Mesodermal cell (in vitro differentiated cells): ENCODE results near the gene AKAIN1.

Experiments
- H3K27ac ChIP-seq: 2 replicates; pipeline ENCODE4 v1.7.0; 2013; ENCODE audit warnings: mild to moderate bottlenecking, low read depth, low read length, moderate library complexity; ENCODE audit not compliant: severe bottlenecking
- H3K36me3 ChIP-seq: 2 replicates; pipeline ENCODE4 v1.7.1; 2013; ENCODE audit warnings: mild to moderate bottlenecking, low read length, moderate library complexity; ENCODE audit not compliant: control insufficient read depth, insufficient read depth
- H3K4me1 ChIP-seq: one replicate; pipeline ENCODE4 v1.7.1; 2013; ENCODE audit warnings: mild to moderate bottlenecking, low read length; ENCODE audit not compliant: insufficient read depth, control insufficient read depth, poor library complexity, severe bottlenecking
- H3K4me3 ChIP-seq: 2 replicates; pipeline ENCODE4 v1.7.0; 2013; ENCODE audit warnings: low read length, control low read depth, mild to moderate bottlenecking; ENCODE audit not compliant: insufficient read depth, poor library complexity, severe bottlenecking; ENCODE audit errors: extremely low read depth
- H3K9me3 ChIP-seq: 2 replicates; pipeline ENCODE4 v1.7.1; 2013; ENCODE audit warnings: mild to moderate bottlenecking, low read length, moderate library complexity; ENCODE audit not compliant: control insufficient read depth
- WGBS, 2 experiments: methylation state at CpG; one replicate each; pipeline ENCODE4 v1.1.5; 2013; ENCODE audit warnings: missing lambda C conversion rate in 2 of 2; ENCODE audit not compliant: insufficient coverage in 2 of 2; 5-methylcytosine and 5-hydroxymethylcytosine counted together

AKAIN1 gene

DNA sequence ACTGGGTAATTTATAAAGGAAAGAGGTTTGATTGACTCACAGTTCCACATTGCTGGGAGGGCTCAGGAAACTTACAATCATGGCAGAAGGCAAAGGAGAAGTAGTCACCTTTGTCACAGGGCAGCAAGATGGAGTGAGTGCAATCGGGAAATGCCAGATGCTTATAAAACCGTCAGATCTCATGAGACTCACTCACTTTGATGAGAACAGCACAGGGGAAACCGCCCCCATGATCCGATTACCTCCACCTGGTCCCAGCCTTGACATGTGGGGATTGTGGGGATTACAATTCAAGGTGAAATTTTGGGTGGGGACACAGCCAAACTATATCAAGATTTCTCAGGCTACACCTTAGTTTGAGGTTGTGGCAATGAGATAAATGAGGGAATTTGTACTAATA lies 54.9 kb downstream of the AKAIN1 start:
- Histone ChIP-seq H3K4me1 (no peaks in the 10 kb centered on the region), H3K36me3 (no peaks in the 10 kb centered on the region), H3K27ac (no peak overlapping the region), H3K4me3 (no peak overlapping the region), H3K9me3 (no peaks in the 10 kb centered on the region)
- WGBS, 2 experiments = 100% methylated on average over 2 of the region's 4 CpGs; no CpG with 5 or more reads in 1 of the 2 experiments

DNA sequence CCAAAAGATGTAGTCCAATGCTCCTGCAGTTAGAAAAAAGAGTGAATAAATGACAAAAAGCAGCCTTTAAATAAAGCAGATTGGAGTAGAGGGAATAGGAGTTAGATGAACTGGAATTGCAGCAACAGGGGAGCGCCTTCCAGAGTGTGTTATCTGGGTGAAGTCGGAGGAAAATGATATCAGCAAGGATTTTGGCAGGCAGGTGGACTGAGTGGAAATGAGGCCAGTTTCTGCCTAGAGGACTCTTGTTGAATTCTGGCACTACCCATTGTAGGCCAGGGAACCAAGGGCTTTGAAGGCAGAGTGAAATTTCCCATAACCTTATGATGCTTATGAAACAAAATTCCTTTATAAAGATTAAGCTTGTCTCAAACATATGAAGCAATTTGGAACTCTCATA lies 59.8 kb downstream of the AKAIN1 start:
- Histone ChIP-seq H3K36me3 (no peaks in the 10 kb centered on the region), H3K4me3 (no peak overlapping the region), H3K9me3 (no peaks in the 10 kb centered on the region), H3K27ac (no peak overlapping the region), H3K4me1 (no peaks in the 10 kb centered on the region)
- 81 to 86% methylated on average over 2 of the region's 2 CpGs for WGBS, 2 experiments

DNA sequence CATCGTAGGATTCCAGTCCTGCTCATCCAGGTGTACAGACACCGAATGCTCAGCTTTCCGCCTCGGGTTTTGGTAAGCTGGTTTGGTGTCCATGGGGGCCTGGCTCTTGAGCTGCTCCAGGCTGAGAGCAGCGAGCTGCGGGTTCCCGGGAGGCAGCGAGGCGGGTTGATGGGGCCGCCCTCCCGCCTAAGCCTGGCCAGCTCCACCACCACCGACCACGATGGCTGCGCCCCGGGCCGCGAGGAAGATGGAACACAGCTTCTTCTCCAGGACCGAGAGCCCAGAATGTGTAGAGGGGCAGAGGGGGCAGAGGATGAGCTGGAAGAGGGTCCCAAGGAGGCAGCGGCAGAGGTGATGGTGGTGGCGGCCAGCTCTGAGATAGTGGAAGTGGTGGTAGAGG lies 64.1 kb downstream of the AKAIN1 start:
- Histone ChIP-seq H3K9me3 (no peaks in the 10 kb centered on the region), H3K27ac (no peak overlapping the region), H3K4me1 (no peaks in the 10 kb centered on the region), H3K36me3 (no peaks in the 10 kb centered on the region), H3K4me3 (no peak overlapping the region)
- 94 to 95% methylated on average over 18 to 20 of the region's 20 CpGs for WGBS, 2 experiments

DNA sequence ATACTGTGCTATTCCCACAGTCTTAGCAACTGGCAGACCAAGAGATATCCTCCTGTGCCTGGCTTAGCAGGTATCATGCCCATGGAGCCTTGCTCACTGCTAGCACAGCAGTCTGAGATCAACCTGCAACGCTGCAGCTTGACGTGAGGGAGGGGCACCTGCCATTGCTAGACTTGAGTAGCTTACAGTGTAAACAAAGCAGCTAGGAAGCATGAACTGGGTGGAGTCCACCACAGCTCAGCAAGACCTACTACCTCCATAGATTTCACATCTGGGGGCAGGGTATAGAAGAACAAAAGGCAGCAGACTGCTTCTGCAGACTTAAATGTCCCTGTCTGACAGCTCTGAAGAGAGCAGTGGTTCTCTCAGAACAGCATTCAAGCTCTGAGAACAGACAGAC lies 74.8 kb downstream of the AKAIN1 start:
- Histone ChIP-seq H3K36me3 (no peaks in the 10 kb centered on the region), H3K4me3 (no peak overlapping the region), H3K9me3 (no peaks in the 10 kb centered on the region), H3K27ac (no peak overlapping the region), H3K4me1 (no peaks in the 10 kb centered on the region)
- 66 to 83% methylated on average over 2 of the region's 2 CpGs for WGBS, 2 experiments

DNA sequence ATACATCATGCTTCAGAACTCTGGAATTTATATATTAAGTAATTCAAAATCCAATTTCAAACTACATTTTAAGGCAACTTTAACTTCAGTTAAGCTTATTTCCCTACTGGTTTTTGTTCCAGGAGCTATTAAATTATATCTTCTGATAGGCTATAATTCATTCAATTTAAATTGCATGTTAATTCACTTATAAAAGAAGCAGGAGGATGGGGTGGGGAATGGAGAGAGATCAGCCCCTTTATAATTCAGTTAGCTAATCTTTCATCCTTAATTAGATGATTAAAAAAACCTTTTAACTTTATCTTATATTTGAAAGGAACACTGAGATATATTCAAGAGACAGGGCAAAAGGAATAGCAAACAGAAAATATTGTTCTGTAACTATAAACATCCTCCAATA lies 86.8 kb downstream of the AKAIN1 start:
- Histone ChIP-seq H3K9me3 (no peaks in the 10 kb centered on the region), H3K36me3 (no peaks in the 10 kb centered on the region), H3K4me1 (no peaks in the 10 kb centered on the region), H3K4me3 (no peak overlapping the region), H3K27ac (no peak overlapping the region)

DNA sequence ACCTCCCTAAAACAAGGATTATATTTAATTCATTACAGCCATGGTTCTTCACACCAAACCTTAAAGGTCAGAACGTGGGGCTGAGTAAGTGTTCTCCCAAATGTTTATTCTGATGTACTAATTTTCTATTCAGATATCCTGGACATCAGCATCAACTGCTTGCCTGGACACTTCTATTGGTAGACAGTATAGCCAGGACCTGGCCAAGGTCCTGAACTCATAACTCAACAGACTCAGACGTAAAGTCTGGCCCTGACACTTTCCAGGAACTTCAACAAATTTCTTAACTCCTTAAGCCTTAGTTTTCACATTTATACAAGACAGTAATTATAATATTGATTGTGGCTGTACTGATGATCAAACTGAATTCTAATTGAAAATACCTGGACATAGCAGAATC lies 89.1 kb downstream of the AKAIN1 start:
- 80% methylated on average over 1 of the region's 2 CpGs; no CpG with 5 or more reads in 1 of the 2 experiments for WGBS, 2 experiments
- Histone ChIP-seq H3K36me3 (no peaks in the 10 kb centered on the region), H3K4me3 (no peak overlapping the region), H3K9me3 (no peaks in the 10 kb centered on the region), H3K4me1 (peaks cover 3% of the 10 kb centered on the region), H3K27ac (no peak overlapping the region)

DNA sequence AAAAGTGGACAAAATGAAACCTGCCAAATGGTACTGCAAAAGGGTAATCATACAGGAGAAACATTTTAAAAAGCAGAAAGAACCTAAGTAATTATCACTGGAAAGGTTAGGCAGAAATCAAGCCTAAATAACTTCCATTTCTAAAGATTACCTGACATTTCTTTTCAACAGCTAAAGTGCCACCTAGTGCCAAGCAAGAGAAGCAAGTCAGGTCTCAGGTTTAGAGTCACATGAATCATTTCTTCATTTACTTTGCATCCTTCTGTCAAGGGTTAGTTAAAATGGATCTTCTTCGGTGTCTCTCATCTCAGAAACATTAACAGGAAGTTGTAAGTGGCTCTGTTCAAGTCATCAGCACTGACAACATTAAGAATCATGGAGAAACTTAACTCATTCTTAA lies 90.3 kb downstream of the AKAIN1 start:
- Histone ChIP-seq H3K4me3 (no peak overlapping the region), H3K4me1 (peaks cover 4% of the 10 kb centered on the region), H3K9me3 (no peaks in the 10 kb centered on the region), H3K36me3 (no peaks in the 10 kb centered on the region), H3K27ac (no peak overlapping the region)
- 60% methylated on average over 1 of the region's 1 CpG; no CpG with 5 or more reads in 1 of the 2 experiments for WGBS, 2 experiments

DNA sequence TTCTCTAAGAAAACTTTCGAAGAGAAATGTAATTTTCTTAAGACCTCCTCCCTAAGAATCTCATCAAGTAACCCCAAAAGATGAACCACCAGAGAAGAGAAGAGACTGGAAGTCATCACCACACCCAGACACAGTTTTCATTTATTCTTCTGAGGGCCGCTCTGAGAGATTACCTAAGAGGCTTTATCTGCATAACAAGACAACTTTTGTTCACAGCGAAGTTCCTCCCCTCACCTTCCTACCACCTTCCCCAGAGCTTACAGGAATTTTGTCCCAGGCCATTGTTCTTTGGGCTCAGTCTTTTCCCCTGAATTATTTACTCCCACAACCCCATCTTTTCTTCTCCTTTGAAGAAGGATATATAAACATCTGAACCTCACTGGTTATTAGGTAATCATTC lies 92.8 kb downstream of the AKAIN1 start:
- WGBS, 2 experiments = 65% methylated on average over 3 of the region's 3 CpGs; no CpG with 5 or more reads in 1 of the 2 experiments
- no peak overlapping the region for H3K27ac ChIP-seq
- H3K9me3 ChIP-seq = no peaks in the 10 kb centered on the region
- H3K4me1 ChIP-seq = peaks cover 4% of the 10 kb centered on the region
- no peaks in the 10 kb centered on the region for H3K36me3 ChIP-seq
- H3K4me3 ChIP-seq = no peak overlapping the region

DNA sequence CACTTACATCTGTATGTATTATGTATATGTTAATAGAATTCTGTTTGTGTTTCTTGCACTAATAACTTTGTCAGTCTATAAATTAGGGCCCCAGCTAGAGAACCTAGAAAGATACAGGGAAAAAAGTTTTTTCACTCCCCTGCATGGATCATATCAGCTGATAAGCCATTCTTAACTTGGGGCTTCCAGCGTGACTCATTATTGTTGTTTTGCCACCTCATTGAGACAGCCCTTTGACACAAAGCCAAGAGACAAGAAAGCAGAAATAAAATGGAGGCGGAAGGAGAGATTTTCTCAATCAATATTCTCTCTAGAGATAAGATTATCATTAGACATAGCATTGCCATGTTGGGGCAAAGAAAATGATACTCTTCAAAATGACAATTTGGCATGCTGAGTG lies 93.4 kb downstream of the AKAIN1 start:
- WGBS, 2 experiments = 60% methylated on average over 1 of the region's 2 CpGs; no CpG with 5 or more reads in 1 of the 2 experiments
- H3K27ac ChIP-seq = no peak overlapping the region
- peaks cover 4% of the 10 kb centered on the region for H3K4me1 ChIP-seq
- H3K4me3 ChIP-seq = no peak overlapping the region
- H3K9me3 ChIP-seq = no peaks in the 10 kb centered on the region
- H3K36me3 ChIP-seq = no peaks in the 10 kb centered on the region

DNA sequence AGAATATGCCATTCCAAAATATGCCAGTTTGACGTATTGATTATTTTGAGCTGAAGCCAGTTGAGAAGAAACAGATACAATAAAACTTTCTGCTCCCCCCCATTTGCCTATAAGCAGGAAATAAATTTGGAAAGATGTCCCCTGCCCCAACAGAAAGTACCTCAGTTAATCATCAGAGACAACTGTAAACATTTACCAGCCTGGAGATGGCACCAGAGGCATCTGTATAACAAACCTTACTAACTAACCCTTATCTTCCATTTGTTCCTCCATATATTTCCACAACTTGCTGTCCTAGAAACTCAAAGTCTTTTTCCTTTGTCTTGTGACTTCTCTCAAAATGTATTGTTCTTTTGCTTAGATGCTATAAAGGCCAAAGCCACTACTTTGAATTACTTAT lies 93.8 kb downstream of the AKAIN1 start:
- H3K36me3 ChIP-seq = no peaks in the 10 kb centered on the region
- WGBS, 2 experiments = 88% methylated on average over 1 of the region's 1 CpG
- no peak overlapping the region for H3K4me3 ChIP-seq
- H3K4me1 ChIP-seq = peaks cover 4% of the 10 kb centered on the region
- H3K27ac ChIP-seq = no peak overlapping the region
- no peaks in the 10 kb centered on the region for H3K9me3 ChIP-seq

DNA sequence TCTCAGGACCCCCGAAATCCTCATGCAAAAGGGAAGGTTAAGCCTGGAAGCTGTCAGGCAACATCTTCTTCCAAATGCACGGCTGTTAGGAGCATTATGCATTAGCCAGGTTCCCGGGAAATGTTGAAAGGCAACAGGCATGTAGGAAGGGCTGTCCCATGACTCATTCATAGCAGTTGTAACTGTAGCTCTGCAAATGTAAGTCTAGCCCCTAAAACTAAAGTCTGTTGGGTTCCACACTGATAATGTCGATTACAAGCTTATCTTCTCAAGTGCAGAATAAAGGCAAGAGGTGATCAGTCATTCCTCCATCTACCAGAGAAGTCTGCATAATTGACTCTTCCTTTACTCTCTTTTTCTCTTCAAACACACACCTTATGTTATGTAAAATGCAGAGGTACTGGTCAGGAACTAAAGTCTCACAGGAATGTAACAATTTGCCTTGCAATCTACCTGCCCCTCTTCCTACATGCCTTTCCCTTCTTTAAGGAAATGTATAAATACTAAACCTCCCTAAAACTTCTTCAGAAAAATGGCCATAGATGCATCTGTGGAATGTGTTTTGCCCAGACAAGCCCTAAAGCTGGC lies 99.8 kb downstream of the AKAIN1 start:
- Histone ChIP-seq H3K27ac (peak overlapping the region; percentile 55), H3K36me3 (no peaks in the 10 kb centered on the region), H3K4me1 (peaks cover 25% of the 10 kb centered on the region), H3K4me3 (no peak overlapping the region), H3K9me3 (no peaks in the 10 kb centered on the region)
- 43 to 45% methylated on average over 3 to 4 of the region's 4 CpGs for WGBS, 2 experiments
